Subcutaneous abdominal adipose tissue (tissue), 5 donors: ENCODE measurements around the gene WASF2.

ENCODE experiments used
- H3K27ac ChIP-seq: one replicate; pipeline ENCODE4 v1.7.0; 2013; ENCODE audit warnings: low read depth, mild to moderate bottlenecking, inconsistent platforms, low read length, moderate library complexity
- H3K27me3 ChIP-seq, 5 donors: one replicate each; pipeline ENCODE4 v1.7.0; 2013; ENCODE audit warnings: low read length in 5 of 5, inconsistent platforms in 1 of 5; ENCODE audit not compliant: control insufficient read depth in 5 of 5, insufficient read depth in 4 of 5
- H3K36me3 ChIP-seq, 5 donors: one replicate each; pipeline ENCODE4 v1.7.0; 2013; ENCODE audit warnings: low read length in 5 of 5; ENCODE audit not compliant: control insufficient read depth in 5 of 5, insufficient read depth in 5 of 5
- H3K4me1 ChIP-seq, 5 donors: one replicate each; pipeline ENCODE4 v1.7.0; 2013; ENCODE audit warnings: low read length in 5 of 5, mild to moderate bottlenecking in 3 of 5, moderate library complexity in 1 of 5; ENCODE audit not compliant: control insufficient read depth in 5 of 5, insufficient read depth in 5 of 5
- H3K4me3 ChIP-seq, 5 donors: one replicate each; pipeline ENCODE4 v1.7.0; 2013; ENCODE audit warnings: low read length in 5 of 5, low read depth in 1 of 5
- H3K9ac ChIP-seq, 5 donors: one replicate each; pipeline ENCODE4 v1.7.0; 2013; ENCODE audit warnings: low read length in 5 of 5, mild to moderate bottlenecking in 4 of 5, moderate library complexity in 3 of 5
- H3K9me3 ChIP-seq, 5 donors: one replicate each; pipeline ENCODE4 v1.7.0; 2013; ENCODE audit warnings: low read length in 5 of 5; ENCODE audit not compliant: control insufficient read depth in 5 of 5
- donor health status: healthy.
- donor health status: healthy.
- donor health status: healthy.
- donor health status: healthy.
- donor health status: healthy.

WASF2 gene

DNA sequence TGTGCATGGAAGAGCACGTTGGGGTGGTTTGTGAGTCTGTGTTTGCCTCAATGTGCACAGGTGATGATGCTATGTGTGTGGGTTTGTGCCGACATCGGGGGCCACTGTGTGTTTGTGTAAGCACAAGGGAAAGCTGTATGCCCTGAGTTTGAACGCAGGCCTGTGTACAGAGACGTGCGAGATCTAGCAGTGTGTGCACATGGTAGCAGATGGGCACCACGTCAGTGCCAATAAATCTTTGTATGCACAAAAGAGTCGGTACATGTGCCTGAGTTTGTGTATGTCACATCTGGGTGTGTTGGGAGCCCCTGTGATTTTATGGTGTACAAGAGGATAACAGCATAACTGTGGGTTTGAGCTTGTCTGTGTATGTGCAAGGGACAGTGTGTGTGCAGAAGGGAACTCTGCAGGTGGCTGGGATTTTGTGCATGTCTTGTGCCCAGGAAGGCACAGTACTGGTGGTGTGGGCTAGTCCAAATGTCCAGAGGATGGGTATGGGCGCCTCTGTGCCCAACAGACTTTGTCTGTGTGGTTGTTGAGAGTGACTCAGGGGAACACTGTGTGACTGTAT lies 32.0 kb upstream of the WASF2 start:
- Histone ChIP-seq H3K27ac (no peak overlapping the region), H3K4me3 (peak overlapping the region in 1 of 5 donors; percentile 4), H3K27me3 (no peaks in the 10 kb centered on the region), H3K9ac (no peak overlapping the region), H3K4me1 (peaks cover 15 to 67% (median 51%) of the 10 kb centered on the region in 5 donors), H3K36me3 (no peaks in the 10 kb centered on the region), H3K9me3 (no peaks in the 10 kb centered on the region)

GRCh38 chr1:27521336-27521831 lies 31.4 kb upstream of the WASF2 start:
- Histone ChIP-seq H3K27ac (no peak overlapping the region), H3K4me1 (peaks cover 15 to 65% (median 47%) of the 10 kb centered on the region in 5 donors), H3K9me3 (no peaks in the 10 kb centered on the region), H3K9ac (no peak overlapping the region), H3K27me3 (no peaks in the 10 kb centered on the region), H3K4me3 (peak overlapping the region in 2 of 5 donors; percentile 4 to 24), H3K36me3 (no peaks in the 10 kb centered on the region)

DNA sequence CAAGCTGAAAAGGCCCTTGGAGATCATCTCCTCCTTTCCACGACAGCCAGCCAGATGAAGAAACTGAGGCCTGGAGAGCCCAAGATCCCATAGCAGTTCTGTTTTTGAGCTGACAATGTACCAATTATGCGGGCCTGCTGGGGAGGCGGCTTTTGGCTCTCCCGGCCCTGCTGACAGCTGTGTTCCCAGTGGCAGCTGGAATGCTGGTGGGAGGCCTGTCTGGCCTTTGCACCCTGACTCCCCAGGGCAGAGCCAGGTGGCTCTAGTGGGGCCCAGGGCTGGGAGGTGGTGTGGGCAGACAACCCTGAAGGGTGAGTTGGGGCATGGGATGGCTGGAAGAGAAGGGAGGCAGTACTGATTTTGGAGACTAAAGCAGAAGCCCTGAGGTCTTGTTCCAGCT lies 30.7 kb upstream of the WASF2 start:
- Histone ChIP-seq H3K9ac (no peak overlapping the region), H3K27ac (no peak overlapping the region), H3K9me3 (no peaks in the 10 kb centered on the region), H3K27me3 (no peaks in the 10 kb centered on the region), H3K36me3 (no peaks in the 10 kb centered on the region), H3K4me3 (no peak overlapping the region), H3K4me1 (peaks cover 12 to 58% (median 42%) of the 10 kb centered on the region in 5 donors)

- Histone ChIP-seq H3K4me1 (peaks cover 9 to 51% (median 35%) of the 10 kb centered on the region in 5 donors), H3K27me3 (no peaks in the 10 kb centered on the region), H3K27ac (no peak overlapping the region), H3K9ac (no peak overlapping the region), H3K4me3 (no peak overlapping the region), H3K9me3 (no peaks in the 10 kb centered on the region), H3K36me3 (no peaks in the 10 kb centered on the region)
These were observed 29.6 kb upstream of the WASF2 start for GRCh38 chr1:27519331-27520258.

- no peaks in the 10 kb centered on the region for H3K9me3 ChIP-seq
- peaks cover 11 to 52% (median 38%) of the 10 kb centered on the region in 5 donors for H3K4me1 ChIP-seq
- H3K36me3 ChIP-seq: no peaks in the 10 kb centered on the region
- H3K27me3 ChIP-seq: no peaks in the 10 kb centered on the region
- H3K4me3 ChIP-seq: no peak overlapping the region
- H3K9ac ChIP-seq: no peak overlapping the region
- H3K27ac ChIP-seq: no peak overlapping the region
These were observed 28.8 kb upstream of the WASF2 start for GRCh38 chr1:27518808-27519207.

DNA sequence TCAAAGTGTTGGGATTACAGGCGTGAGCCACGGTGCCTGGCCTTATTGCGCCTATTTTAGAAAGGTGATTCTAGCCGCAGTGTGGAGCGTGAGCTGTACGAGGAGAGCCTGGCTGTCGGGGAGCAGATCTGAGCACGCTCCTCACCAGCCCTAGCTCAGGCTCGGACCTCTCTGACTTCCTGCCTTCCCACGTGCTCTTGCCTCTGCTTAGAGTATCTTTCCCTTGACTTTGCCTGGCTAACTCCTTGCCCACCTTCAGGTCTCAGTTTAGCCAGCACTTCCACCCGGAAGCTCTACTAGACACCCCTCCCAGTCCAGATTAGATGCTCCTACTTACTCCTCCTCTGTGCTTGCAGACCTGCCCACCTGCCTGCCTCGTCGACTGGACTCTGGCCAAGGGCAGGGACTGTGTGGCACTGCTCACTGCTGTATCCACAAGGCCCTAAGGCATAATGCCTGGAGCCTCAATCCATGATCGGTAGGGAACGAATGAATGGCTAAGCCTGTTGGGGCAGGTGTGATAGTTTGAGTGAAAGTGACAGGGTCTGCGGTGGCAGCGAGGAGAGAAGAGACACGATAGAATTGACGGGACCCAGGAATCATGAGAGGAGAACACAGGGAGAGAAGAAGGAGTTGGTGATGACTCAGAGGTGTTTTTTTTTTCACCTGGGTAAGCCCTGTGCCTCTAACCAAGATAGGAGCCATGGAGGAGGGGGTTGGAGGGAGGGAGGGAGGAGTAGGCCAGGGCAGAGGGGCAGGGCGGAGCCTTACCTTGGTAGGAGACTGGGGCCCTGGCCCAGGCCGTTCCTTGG lies 28.1 kb upstream of the WASF2 start:
- Histone ChIP-seq H3K4me1 (peaks cover 10 to 51% (median 37%) of the 10 kb centered on the region in 5 donors), H3K27me3 (no peaks in the 10 kb centered on the region)

GRCh38 chr1:27517301-27517700 lies 27.3 kb upstream of the WASF2 start:
- H3K27ac ChIP-seq: no peak overlapping the region
- no peaks in the 10 kb centered on the region for H3K9me3 ChIP-seq
- no peaks in the 10 kb centered on the region for H3K27me3 ChIP-seq
- H3K9ac ChIP-seq: no peak overlapping the region
- peaks cover 8 to 43% (median 30%) of the 10 kb centered on the region in 5 donors for H3K4me1 ChIP-seq
- no peaks in the 10 kb centered on the region for H3K36me3 ChIP-seq
- no peak overlapping the region for H3K4me3 ChIP-seq

More for the DNA sequence above, 28.1 kb upstream of the WASF2 start:
- Histone ChIP-seq H3K9ac (no peak overlapping the region), H3K4me3 (no peak overlapping the region), H3K36me3 (no peaks in the 10 kb centered on the region), H3K9me3 (no peaks in the 10 kb centered on the region), H3K27ac (no peak overlapping the region)

- no peak overlapping the region for H3K9ac ChIP-seq
- H3K4me3 ChIP-seq: no peak overlapping the region
- peaks cover 2 to 28% (median 13%) of the 10 kb centered on the region in 5 donors for H3K4me1 ChIP-seq
- H3K27ac ChIP-seq: no peak overlapping the region
- H3K36me3 ChIP-seq: no peaks in the 10 kb centered on the region
- H3K27me3 ChIP-seq: no peaks in the 10 kb centered on the region
- H3K9me3 ChIP-seq: no peaks in the 10 kb centered on the region
These were observed 25.7 kb upstream of the WASF2 start for GRCh38 chr1:27515626-27516025.

GRCh38 chr1:27513958-27514357 lies 24.0 kb upstream of the WASF2 start:
- H3K27me3 ChIP-seq: no peaks in the 10 kb centered on the region
- H3K4me3 ChIP-seq: no peak overlapping the region
- no peaks in the 10 kb centered on the region for H3K9me3 ChIP-seq
- H3K36me3 ChIP-seq: no peaks in the 10 kb centered on the region
- H3K27ac ChIP-seq: no peak overlapping the region
- H3K4me1 ChIP-seq: peaks cover 3 to 27% (median 15%) of the 10 kb centered on the region in 5 donors
- peak overlapping the region in 2 of 5 donors; percentile 26 for H3K9ac ChIP-seq
